ENCODE data around the gene VAC14.
"Not testable (repeated sequence)": the region's sequence is repeated elsewhere in the genome, so short reads cannot be mapped to it uniquely, and the experiment has no call there.

DNA sequence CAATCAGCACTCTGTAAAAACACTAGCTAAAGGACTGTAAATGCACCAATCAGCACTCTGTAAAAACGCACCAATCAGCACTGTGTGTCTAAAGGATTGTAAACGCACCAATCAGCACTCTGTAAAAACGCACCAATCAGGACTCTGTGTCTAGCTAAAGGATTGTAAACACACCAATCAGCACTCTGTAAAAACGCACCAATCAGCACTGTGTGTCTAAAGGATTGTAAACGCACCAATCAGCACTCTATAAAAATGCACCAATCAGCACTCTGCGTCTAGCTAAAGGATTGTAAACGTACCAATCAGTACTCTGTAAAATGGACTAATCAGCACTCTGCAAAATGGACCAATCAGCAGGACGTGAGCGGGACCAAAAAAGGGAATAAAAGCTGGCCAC, 58.0 kb downstream of the VAC14 start:
- not testable (repeated sequence) for TF ChIP-seq ZSCAN30 (tag by site-specific recombination; IDR thresholded peaks at IDR 0.05); CTCF (tag by site-specific recombination; IDR thresholded peaks at IDR 0.05); ZBTB10 (tag by site-specific recombination; IDR thresholded peaks at IDR 0.05); ZNF768 (tag by site-specific recombination; IDR thresholded peaks at IDR 0.05); ZNF274 (IDR thresholded peaks at IDR 0.05; ENCODE audit: low read length); ZNF274 (tag by site-specific recombination; IDR thresholded peaks at IDR 0.05; ENCODE audit: borderline replicate concordance)
- TF ChIP-seq, protein P1, sequence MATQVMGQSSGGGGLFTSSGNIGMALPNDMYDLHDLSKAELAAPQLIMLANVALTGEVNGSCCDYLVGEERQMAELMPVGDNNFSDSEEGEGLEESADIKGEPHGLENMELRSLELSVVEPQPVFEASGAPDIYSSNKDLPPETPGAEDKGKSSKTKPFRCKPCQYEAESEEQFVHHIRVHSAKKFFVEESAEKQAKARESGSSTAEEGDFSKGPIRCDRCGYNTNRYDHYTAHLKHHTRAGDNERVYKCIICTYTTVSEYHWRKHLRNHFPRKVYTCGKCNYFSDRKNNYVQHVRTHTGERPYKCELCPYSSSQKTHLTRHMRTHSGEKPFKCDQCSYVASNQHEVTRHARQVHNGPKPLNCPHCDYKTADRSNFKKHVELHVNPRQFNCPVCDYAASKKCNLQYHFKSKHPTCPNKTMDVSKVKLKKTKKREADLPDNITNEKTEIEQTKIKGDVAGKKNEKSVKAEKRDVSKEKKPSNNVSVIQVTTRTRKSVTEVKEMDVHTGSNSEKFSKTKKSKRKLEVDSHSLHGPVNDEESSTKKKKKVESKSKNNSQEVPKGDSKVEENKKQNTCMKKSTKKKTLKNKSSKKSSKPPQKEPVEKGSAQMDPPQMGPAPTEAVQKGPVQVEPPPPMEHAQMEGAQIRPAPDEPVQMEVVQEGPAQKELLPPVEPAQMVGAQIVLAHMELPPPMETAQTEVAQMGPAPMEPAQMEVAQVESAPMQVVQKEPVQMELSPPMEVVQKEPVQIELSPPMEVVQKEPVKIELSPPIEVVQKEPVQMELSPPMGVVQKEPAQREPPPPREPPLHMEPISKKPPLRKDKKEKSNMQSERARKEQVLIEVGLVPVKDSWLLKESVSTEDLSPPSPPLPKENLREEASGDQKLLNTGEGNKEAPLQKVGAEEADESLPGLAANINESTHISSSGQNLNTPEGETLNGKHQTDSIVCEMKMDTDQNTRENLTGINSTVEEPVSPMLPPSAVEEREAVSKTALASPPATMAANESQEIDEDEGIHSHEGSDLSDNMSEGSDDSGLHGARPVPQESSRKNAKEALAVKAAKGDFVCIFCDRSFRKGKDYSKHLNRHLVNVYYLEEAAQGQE (tag by site-specific recombination; IDR thresholded peaks at IDR 0.05), result not testable (repeated sequence)
- TF ChIP-seq SP2 (tag by site-specific recombination; IDR thresholded peaks at IDR 0.05), result peak; percentile 17; the same call in 1 of the 2 replicates

All from HEK293 (cell line).